ENCODE data around the gene ZNF106.

- TF ChIP-seq CTCF (IDR thresholded peaks at IDR 0.05), result no peak
- no peak for TF ChIP-seq EP300 (IDR thresholded peaks at IDR 0.05)
- no peak for TF ChIP-seq POLR2A (IDR thresholded peaks at IDR 0.05)
- TF ChIP-seq POLR2AphosphoS5 (IDR thresholded peaks at IDR 0.05), result no peak
Measured at GRCh38 chr15:42394106-42394505, 96.8 kb downstream of the ZNF106 start.

Measured in sigmoid colon (tissue), 4 donors.